Neuron (in vitro differentiated cells): ENCODE data around the gene FHIT.

Experiments
- H2AFZ ChIP-seq: one replicate; pipeline ENCODE4 v1.6.1; 2013; ENCODE audit warnings: low read depth, mild to moderate bottlenecking, inconsistent platforms, low read length, moderate library complexity
- H3K27me3 ChIP-seq: one replicate; pipeline ENCODE4 v1.6.1; 2013; ENCODE audit warnings: low read length; ENCODE audit not compliant: insufficient read depth
- H3K36me3 ChIP-seq: one replicate; pipeline ENCODE4 v1.6.1; 2013; ENCODE audit warnings: low read length; ENCODE audit not compliant: insufficient read depth
- H3K4me1 ChIP-seq: one replicate; pipeline ENCODE4 v1.6.1; 2013; ENCODE audit warnings: low read length; ENCODE audit not compliant: insufficient read depth
- H3K4me3 ChIP-seq: 2 replicates; pipeline ENCODE4 v1.5.1; 2013; ENCODE audit warnings: mild to moderate bottlenecking, low read length, moderate library complexity
- H3K9me3 ChIP-seq: one replicate; pipeline ENCODE4 v1.6.1; 2013; ENCODE audit warnings: low read length

Gene FHIT

DNA sequence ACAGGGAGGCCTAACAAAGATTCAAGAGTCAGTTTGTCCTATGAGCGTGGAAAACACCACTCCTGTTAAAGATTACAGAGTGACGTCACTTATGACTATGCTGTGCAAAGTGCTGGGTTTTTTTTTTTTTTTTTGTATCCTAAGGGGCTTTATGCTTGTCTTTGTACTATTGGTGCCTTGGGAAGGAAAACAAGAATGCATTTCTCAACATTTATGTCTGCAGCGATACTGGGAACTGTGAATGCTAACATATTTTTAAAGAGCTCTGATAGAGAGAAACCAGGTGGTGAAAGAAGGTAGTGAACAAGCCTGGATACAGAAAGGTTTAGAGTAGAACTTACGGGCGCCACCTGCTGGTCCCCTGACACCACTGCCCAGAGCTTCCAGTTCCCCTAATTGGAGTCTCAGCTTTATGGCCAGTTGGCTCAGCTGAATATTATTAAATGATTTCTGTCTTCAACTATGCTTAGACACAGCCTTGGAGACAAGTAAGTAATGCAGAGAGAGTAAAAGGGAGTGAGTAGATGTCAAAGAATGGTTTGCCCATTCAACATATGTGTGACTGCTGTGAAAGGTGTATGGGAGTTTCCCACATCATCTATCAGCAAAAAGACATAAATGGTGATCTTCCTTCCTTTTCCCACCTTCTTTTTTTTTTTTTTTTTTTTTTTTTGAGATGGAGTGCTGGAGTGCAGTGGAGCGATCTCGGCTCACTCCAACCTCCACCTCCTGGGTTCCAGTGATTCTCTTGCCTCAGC lies 1393.5 kb downstream of the FHIT start:
- Histone ChIP-seq H3K27me3 (no peaks in the 10 kb centered on the region), H3K36me3 (no peaks in the 10 kb centered on the region), H3K4me1 (no peaks in the 10 kb centered on the region), H3K9me3 (no peaks in the 10 kb centered on the region), H3K4me3 (no peak overlapping the region), H2AFZ (no peak overlapping the region)

- Histone ChIP-seq H3K27me3 (no peaks in the 10 kb centered on the region), H2AFZ (no peak overlapping the region), H3K4me3 (no peak overlapping the region), H3K4me1 (no peaks in the 10 kb centered on the region), H3K9me3 (no peaks in the 10 kb centered on the region), H3K36me3 (no peaks in the 10 kb centered on the region)
Measured at GRCh38 chr3:59856934-59857460, 1394.3 kb downstream of the FHIT start.

- Histone ChIP-seq H3K4me3 (no peak overlapping the region), H2AFZ (no peak overlapping the region), H3K4me1 (no peaks in the 10 kb centered on the region), H3K27me3 (no peaks in the 10 kb centered on the region), H3K36me3 (no peaks in the 10 kb centered on the region), H3K9me3 (no peaks in the 10 kb centered on the region)
Measured at GRCh38 chr3:59854061-59854709, 1397.1 kb downstream of the FHIT start.

GRCh38 chr3:59850417-59850816 lies 1400.8 kb downstream of the FHIT start:
- Histone ChIP-seq H3K27me3 (no peaks in the 10 kb centered on the region), H2AFZ (no peak overlapping the region), H3K36me3 (no peaks in the 10 kb centered on the region), H3K9me3 (peaks cover 2% of the 10 kb centered on the region), H3K4me1 (no peaks in the 10 kb centered on the region), H3K4me3 (no peak overlapping the region)

DNA sequence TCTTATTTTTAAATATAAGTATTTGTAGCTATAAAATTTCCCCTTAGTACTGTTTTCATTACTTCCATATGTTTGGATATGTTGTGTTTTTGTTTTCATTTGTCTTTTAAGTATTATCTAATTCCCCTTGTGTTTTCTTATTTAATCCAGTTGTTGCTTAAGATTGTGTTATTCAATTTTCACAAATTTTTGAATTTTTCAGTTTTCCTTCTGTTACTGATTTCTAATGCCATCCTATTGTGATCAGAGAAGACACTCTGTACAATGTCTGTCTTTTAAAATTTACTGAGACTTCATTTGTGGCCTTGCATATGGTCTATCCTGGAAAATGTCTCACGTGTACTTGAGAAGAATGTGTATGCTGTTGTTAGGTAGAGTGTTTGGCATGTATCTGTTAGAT lies 1405.9 kb downstream of the FHIT start:
- H3K4me1 ChIP-seq: no peaks in the 10 kb centered on the region
- H3K36me3 ChIP-seq: no peaks in the 10 kb centered on the region
- H2AFZ ChIP-seq: no peak overlapping the region
- no peaks in the 10 kb centered on the region for H3K27me3 ChIP-seq
- H3K9me3 ChIP-seq: peaks cover 2% of the 10 kb centered on the region
- H3K4me3 ChIP-seq: no peak overlapping the region

- Histone ChIP-seq H3K4me1 (no peaks in the 10 kb centered on the region), H2AFZ (no peak overlapping the region), H3K4me3 (no peak overlapping the region), H3K9me3 (peaks cover 2% of the 10 kb centered on the region), H3K27me3 (no peaks in the 10 kb centered on the region), H3K36me3 (no peaks in the 10 kb centered on the region)
Measured at GRCh38 chr3:59843821-59844220, 1407.4 kb downstream of the FHIT start.

GRCh38 chr3:59839810-59840515 lies 1411.3 kb downstream of the FHIT start:
- H3K36me3 ChIP-seq: no peaks in the 10 kb centered on the region
- H2AFZ ChIP-seq: no peak overlapping the region
- H3K4me3 ChIP-seq: no peak overlapping the region
- H3K27me3 ChIP-seq: peaks cover 2% of the 10 kb centered on the region
- H3K4me1 ChIP-seq: no peaks in the 10 kb centered on the region
- H3K9me3 ChIP-seq: no peaks in the 10 kb centered on the region

- Histone ChIP-seq H3K4me3 (no peak overlapping the region), H2AFZ (no peak overlapping the region), H3K27me3 (peaks cover 2% of the 10 kb centered on the region), H3K36me3 (no peaks in the 10 kb centered on the region), H3K4me1 (no peaks in the 10 kb centered on the region), H3K9me3 (no peaks in the 10 kb centered on the region)
Measured at GRCh38 chr3:59839283-59839682, 1412.0 kb downstream of the FHIT start.

DNA sequence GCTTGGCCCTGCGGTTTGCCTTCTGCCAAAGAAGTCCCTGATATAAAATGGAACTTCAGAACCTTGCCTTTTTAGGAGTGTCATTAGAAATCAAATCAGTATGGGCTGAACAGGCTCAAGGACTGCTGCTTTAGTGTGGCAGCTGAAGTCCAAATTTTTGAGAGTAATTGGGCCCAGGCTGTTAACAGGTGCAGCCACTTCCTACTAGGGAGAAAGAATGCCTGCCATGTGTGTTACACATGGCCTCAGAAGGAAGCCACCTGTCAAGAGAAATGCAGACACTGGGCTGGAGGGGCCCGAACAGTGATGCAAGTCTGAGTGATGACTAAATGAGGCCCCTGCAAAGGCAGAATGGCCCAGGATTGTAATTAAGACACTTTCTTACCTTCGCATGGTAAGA lies 1414.7 kb downstream of the FHIT start:
- Histone ChIP-seq H3K4me1 (no peaks in the 10 kb centered on the region), H3K27me3 (peaks cover 2% of the 10 kb centered on the region), H3K4me3 (no peak overlapping the region), H2AFZ (no peak overlapping the region), H3K9me3 (no peaks in the 10 kb centered on the region), H3K36me3 (no peaks in the 10 kb centered on the region)

- no peaks in the 10 kb centered on the region for H3K36me3 ChIP-seq
- no peak overlapping the region for H2AFZ ChIP-seq
- no peaks in the 10 kb centered on the region for H3K4me1 ChIP-seq
- no peaks in the 10 kb centered on the region for H3K9me3 ChIP-seq
- H3K27me3 ChIP-seq: no peaks in the 10 kb centered on the region
- H3K4me3 ChIP-seq: no peak overlapping the region
Measured at GRCh38 chr3:59832702-59833101, 1418.5 kb downstream of the FHIT start.

DNA sequence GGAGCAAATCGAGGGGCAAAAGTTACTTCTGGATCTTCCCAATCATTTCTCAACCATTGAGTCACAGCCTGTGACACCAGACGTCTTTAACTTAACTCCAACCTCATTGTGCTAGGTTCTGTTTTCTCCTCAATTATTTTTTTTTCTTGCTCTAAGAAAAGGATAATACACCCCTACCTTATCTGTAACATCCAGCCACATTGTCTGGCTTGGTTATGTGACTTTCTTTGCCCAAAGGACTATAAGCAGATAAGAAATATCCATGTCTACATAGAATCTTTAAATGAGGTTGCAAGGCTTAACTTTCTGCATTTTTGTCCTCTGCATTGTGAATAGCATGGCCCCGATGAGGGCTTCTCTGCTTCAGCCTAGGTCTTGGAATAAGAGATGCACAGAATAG lies 1419.0 kb downstream of the FHIT start:
- H3K4me1 ChIP-seq: no peaks in the 10 kb centered on the region
- H2AFZ ChIP-seq: no peak overlapping the region
- no peak overlapping the region for H3K4me3 ChIP-seq
- no peaks in the 10 kb centered on the region for H3K27me3 ChIP-seq
- H3K36me3 ChIP-seq: no peaks in the 10 kb centered on the region
- H3K9me3 ChIP-seq: no peaks in the 10 kb centered on the region

GRCh38 chr3:59831394-59831793 lies 1419.9 kb downstream of the FHIT start:
- Histone ChIP-seq H2AFZ (no peak overlapping the region), H3K4me3 (no peak overlapping the region), H3K9me3 (no peaks in the 10 kb centered on the region), H3K4me1 (no peaks in the 10 kb centered on the region), H3K27me3 (no peaks in the 10 kb centered on the region), H3K36me3 (no peaks in the 10 kb centered on the region)

GRCh38 chr3:59829527-59829926 lies 1421.7 kb downstream of the FHIT start:
- Histone ChIP-seq H3K9me3 (no peaks in the 10 kb centered on the region), H3K36me3 (no peaks in the 10 kb centered on the region), H2AFZ (no peak overlapping the region), H3K4me3 (no peak overlapping the region), H3K27me3 (no peaks in the 10 kb centered on the region), H3K4me1 (no peaks in the 10 kb centered on the region)
